ENCODE data around the gene OSBPL10.
A peak's percentile ranks its signal among the peaks of the same experiment; 100 is the strongest.

The OSBPL10 gene

GRCh38 chr3:31732548-31732947 is 248.5 kb downstream of the OSBPL10 start:
- DNase-seq = no peak

GRCh38 chr3:31729573-31729972 is 251.5 kb downstream of the OSBPL10 start:
- DNase-seq = no peak

- peak; percentile 45 for DNase-seq
These were observed 252.0 kb downstream of the OSBPL10 start for GRCh38 chr3:31729082-31729481.

- DNase-seq = peak; percentile 21
These were observed 252.7 kb downstream of the OSBPL10 start for GRCh38 chr3:31728403-31728802.

- no peak for DNase-seq
These were observed 255.1 kb downstream of the OSBPL10 start for GRCh38 chr3:31725976-31726375.

GRCh38 chr3:31725568-31725967 is 255.5 kb downstream of the OSBPL10 start:
- DNase-seq = no peak

GRCh38 chr3:31724651-31725050 is 256.4 kb downstream of the OSBPL10 start:
- peak; percentile 5 for DNase-seq

- DNase-seq = no peak
These were observed 256.9 kb downstream of the OSBPL10 start for GRCh38 chr3:31724116-31724515.

- DNase-seq = no peak
These were observed 257.4 kb downstream of the OSBPL10 start for GRCh38 chr3:31723701-31724100.

- DNase-seq = no peak
These were observed 259.4 kb downstream of the OSBPL10 start for GRCh38 chr3:31721676-31722075.

GRCh38 chr3:31714495-31715280 is 266.4 kb downstream of the OSBPL10 start:
- DNase-seq = no peak

GRCh38 chr3:31713816-31714215 is 267.2 kb downstream of the OSBPL10 start:
- no peak for DNase-seq

GRCh38 chr3:31710123-31710803 is 270.8 kb downstream of the OSBPL10 start:
- no peak for DNase-seq

GRCh38 chr3:31709526-31709925 is 271.5 kb downstream of the OSBPL10 start:
- no peak for DNase-seq

GRCh38 chr3:31709005-31709404 is 272.1 kb downstream of the OSBPL10 start:
- DNase-seq = no peak

GRCh38 chr3:31707286-31707685 is 273.8 kb downstream of the OSBPL10 start:
- DNase-seq = no peak

- no peak for DNase-seq
These were observed 275.3 kb downstream of the OSBPL10 start for GRCh38 chr3:31705736-31706135.

GRCh38 chr3:31704591-31705179 is 276.4 kb downstream of the OSBPL10 start:
- no peak for DNase-seq

GRCh38 chr3:31704156-31704555 is 276.9 kb downstream of the OSBPL10 start:
- no peak for DNase-seq

GRCh38 chr3:31701286-31701685 is 279.8 kb downstream of the OSBPL10 start:
- DNase-seq = no peak

GRCh38 chr3:31699309-31699953 is 281.6 kb downstream of the OSBPL10 start:
- no peak for DNase-seq

- DNase-seq = no peak
These were observed 284.1 kb downstream of the OSBPL10 start for GRCh38 chr3:31696815-31697548.

GRCh38 chr3:31696009-31696297 is 285.1 kb downstream of the OSBPL10 start:
- no peak for DNase-seq
